ENCODE results near the gene MMP24OS.
"Not testable (repeated sequence)": the region's sequence is repeated elsewhere in the genome, so short reads cannot be mapped to it uniquely, and the experiment has no call there.

MMP24OS gene

GRCh38 chr20:35275741-35276251, 2.1 kb downstream of the MMP24OS start:
- DNase-seq (ENCODE audit: low read depth in 2 of 2), result no peak

GRCh38 chr20:35274172-35275092, 3.5 kb downstream of the MMP24OS start:
- DNase-seq (ENCODE audit: low read depth in 2 of 2), result no peak

GRCh38 chr20:35273449-35274171, 4.3 kb downstream of the MMP24OS start:
- no peak for DNase-seq (ENCODE audit: low read depth in 2 of 2)

GRCh38 chr20:35271904-35272303, 6.0 kb downstream of the MMP24OS start:
- no peak for DNase-seq (ENCODE audit: low read depth in 2 of 2)

- no peak for DNase-seq (ENCODE audit: low read depth in 2 of 2)
Measured at GRCh38 chr20:35271073-35271882, 6.6 kb downstream of the MMP24OS start.

GRCh38 chr20:35270021-35270902, 7.7 kb downstream of the MMP24OS start:
- DNase-seq (ENCODE audit: low read depth in 2 of 2), result no peak

- DNase-seq (ENCODE audit: low read depth in 2 of 2), result no peak
Measured at GRCh38 chr20:35269055-35269781, 8.7 kb downstream of the MMP24OS start.

- no peak for DNase-seq (ENCODE audit: low read depth in 2 of 2)
Measured at GRCh38 chr20:35267092-35267491, 10.8 kb downstream of the MMP24OS start.

- DNase-seq (ENCODE audit: low read depth in 2 of 2), result no peak
Measured at GRCh38 chr20:35264755-35265154, 13.2 kb downstream of the MMP24OS start.

- no peak for DNase-seq (ENCODE audit: low read depth in 2 of 2)
Measured at GRCh38 chr20:35263532-35264341, 14.2 kb downstream of the MMP24OS start.

GRCh38 chr20:35262731-35263531, 15.0 kb downstream of the MMP24OS start:
- DNase-seq (ENCODE audit: low read depth in 2 of 2), result not testable (repeated sequence)

- DNase-seq (ENCODE audit: low read depth in 2 of 2), result not testable (repeated sequence)
Measured at GRCh38 chr20:35262321-35262720, 15.6 kb downstream of the MMP24OS start.

GRCh38 chr20:35260426-35260825, 17.5 kb downstream of the MMP24OS start:
- no peak for DNase-seq (ENCODE audit: low read depth in 2 of 2)

GRCh38 chr20:35257175-35257909, 20.6 kb downstream of the MMP24OS start:
- no peak for DNase-seq (ENCODE audit: low read depth in 2 of 2)

GRCh38 chr20:35254448-35254999, 23.4 kb downstream of the MMP24OS start:
- no peak for DNase-seq (ENCODE audit: low read depth in 2 of 2)

GRCh38 chr20:35253010-35253409, 24.9 kb downstream of the MMP24OS start:
- no peak for DNase-seq (ENCODE audit: low read depth in 2 of 2)

- not testable (repeated sequence) for DNase-seq (ENCODE audit: low read depth in 2 of 2)
Measured at GRCh38 chr20:35252598-35252997, 25.3 kb downstream of the MMP24OS start.
